ENCODE measurements around the gene IPO8.
"Not testable (repeated sequence)": the region's sequence is repeated elsewhere in the genome, so short reads cannot be mapped to it uniquely, and the experiment has no call there.

IPO8 gene

GRCh38 chr12:30626847-30627246, 68.8 kb downstream of the IPO8 start:
- DNase-seq (ENCODE audit: low spot score) = no peak
- TF ChIP-seq CTCF (IDR thresholded peaks at IDR 0.05) = no peak
- H3K27ac ChIP-seq = no peak overlapping the region
- no peak overlapping the region for H3K4me3 ChIP-seq

- TF ChIP-seq CTCF (IDR thresholded peaks at IDR 0.05) = no peak
- no peak overlapping the region for H3K27ac ChIP-seq
- DNase-seq (ENCODE audit: low spot score) = no peak
- H3K4me3 ChIP-seq = no peak overlapping the region
Measured at GRCh38 chr12:30624009-30624408, 71.7 kb downstream of the IPO8 start.

GRCh38 chr12:30622509-30622908, 73.2 kb downstream of the IPO8 start:
- Histone ChIP-seq H3K27ac (no peak overlapping the region), H3K4me3 (no peak overlapping the region)
- TF ChIP-seq CTCF (IDR thresholded peaks at IDR 0.05) = no peak
- DNase-seq (ENCODE audit: low spot score) = no peak

- H3K27ac ChIP-seq; H3K4me3 ChIP-seq; DNase-seq (ENCODE audit: low spot score): not testable (repeated sequence)
Measured at GRCh38 chr12:30621663-30622241, 73.9 kb downstream of the IPO8 start.

GRCh38 chr12:30617346-30618016, 78.2 kb downstream of the IPO8 start:
- no peak overlapping the region for H3K4me3 ChIP-seq
- no peak for TF ChIP-seq CTCF (IDR thresholded peaks at IDR 0.05)
- H3K27ac ChIP-seq = no peak overlapping the region
- no peak for DNase-seq (ENCODE audit: low spot score)

- DNase-seq (ENCODE audit: low spot score) = no peak
- no peak overlapping the region for H3K27ac ChIP-seq
- TF ChIP-seq CTCF (IDR thresholded peaks at IDR 0.05) = no peak
- H3K4me3 ChIP-seq = no peak overlapping the region
Measured at GRCh38 chr12:30614031-30614430, 81.6 kb downstream of the IPO8 start.

GRCh38 chr12:30613119-30613830, 82.4 kb downstream of the IPO8 start:
- Histone ChIP-seq H3K27ac (no peak overlapping the region), H3K4me3 (no peak overlapping the region)
- no peak for DNase-seq (ENCODE audit: low spot score)
- no peak for TF ChIP-seq CTCF (IDR thresholded peaks at IDR 0.05)

All from coronary artery (tissue), 2 donors.